GM21619 (cell line): ENCODE measurements around the gene OR8H2.
"Not testable (repeated sequence)": the region's sequence is repeated elsewhere in the genome, so short reads cannot be mapped to it uniquely, and the experiment has no call there.

ENCODE experiments used
- ATAC-seq: cut with Tn5 transposase; IDR thresholded peaks from one replicate; pipeline ENCODE4 v1.9.1; 2021; ENCODE audit not compliant: unreplicated experiment

The OR8H2 gene, protein sequence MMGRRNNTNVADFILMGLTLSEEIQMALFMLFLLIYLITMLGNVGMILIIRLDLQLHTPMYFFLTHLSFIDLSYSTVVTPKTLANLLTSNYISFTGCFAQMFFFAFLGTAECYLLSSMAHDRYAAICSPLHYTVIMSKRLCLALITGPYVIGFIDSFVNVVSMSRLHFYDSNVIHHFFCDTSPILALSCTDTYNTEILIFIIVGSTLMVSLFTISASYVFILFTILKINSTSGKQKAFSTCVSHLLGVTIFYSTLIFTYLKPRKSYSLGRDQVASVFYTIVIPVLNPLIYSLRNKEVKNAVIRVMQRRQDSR

DNA sequence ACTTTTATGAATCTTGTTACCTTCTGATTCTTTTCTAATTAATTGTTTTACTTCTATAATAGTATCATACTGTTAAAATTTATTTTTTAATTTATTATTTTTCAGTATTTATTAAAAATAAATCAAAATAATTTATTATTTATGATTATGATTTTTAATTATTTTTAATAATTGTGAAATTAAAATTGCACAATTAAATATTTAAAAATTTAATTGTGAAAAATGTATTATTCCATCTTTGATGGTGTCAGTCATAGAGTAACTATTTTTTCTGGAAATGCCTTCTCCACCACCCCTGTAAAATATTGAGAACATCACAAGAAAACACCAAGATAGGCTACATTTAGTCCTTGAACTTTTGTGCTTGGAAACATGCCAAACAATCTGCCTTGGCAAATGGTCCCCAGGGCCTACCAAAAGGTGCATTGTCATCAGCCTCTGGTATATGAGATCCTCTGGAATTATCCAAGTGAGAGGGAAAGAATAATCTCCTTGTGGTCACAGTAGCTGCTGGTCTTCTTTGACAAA, at the start of gene OR8H2:
Gene OR8H2, plus strand, starts transcription at position 478 of the 528 bp plus-strand sequence. CDS start 1,356 bp downstream, outside the sequence.
- no peak for ATAC-seq

DNA sequence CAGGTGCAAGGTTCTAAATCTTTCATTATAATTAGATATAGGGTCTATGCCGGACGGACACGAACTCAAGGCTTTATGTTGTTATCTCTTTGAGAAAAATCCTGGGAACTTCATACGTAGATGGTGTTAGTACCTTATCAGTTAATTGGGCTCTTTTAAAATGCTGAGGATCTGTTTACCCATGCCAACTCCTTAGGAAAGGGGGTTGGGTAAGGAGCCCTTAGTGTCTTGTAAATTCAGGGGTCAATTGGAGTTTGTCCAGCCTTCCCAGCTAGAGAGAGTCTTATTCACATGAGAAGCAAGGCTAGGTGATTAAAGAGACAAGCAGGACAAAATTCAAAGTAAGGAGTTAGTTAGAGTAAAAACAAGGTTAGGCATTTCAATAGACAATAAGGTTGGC, 47.1 kb upstream of the OR8H2 start:
- not testable (repeated sequence) for ATAC-seq

DNA sequence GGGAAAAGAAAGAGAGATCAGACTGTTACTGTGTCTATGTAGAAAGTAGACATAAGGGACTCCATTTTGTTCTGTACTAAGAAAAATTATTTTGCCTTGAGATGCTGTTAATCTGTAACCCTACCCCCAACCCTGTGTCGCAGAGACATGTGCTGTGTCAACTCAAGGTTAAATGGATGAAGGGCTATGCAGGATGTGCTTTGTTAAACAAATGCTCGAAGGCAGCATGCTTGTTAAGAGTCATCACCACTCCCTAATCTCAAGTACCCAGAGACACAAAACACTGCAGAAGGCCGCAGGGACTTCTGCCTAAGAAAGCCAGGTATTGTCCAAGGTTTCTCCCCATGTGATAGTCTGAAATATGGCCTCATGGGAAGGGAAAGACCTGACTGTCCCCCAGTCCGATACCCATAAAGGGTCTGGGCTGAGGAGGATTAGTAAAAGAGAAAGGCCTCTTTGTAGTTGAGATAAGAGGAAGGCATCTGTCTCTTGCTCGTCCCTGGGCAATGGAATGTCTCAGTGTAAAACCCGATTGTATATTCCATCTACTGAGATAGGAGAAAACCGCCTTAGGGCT, 45.7 kb upstream of the OR8H2 start:
- ATAC-seq, result not testable (repeated sequence)

DNA sequence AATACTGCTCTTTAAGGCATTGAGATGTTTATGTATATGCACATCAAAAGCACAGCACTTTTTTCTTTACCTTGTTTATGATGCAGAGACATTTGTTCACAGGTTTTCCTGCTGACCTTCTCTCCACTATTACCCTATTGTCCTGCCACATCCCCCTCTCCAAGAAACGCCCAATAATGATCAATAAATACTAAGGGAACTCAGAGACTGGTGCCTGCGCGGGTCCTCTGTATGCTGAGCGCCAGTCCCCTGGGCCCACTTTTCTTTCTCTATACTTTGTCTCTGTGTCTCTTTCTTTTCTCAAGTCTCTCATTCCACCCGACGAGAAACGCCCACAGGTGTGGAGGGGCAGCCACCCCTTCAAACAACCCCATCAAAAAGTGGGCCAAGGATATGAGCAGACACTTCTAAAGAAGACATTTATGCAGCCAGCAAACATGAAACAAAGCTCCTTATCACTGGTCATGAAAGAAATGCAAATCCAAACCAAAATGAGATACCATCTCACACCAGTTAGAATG, 45.2 kb upstream of the OR8H2 start:
- not testable (repeated sequence) for ATAC-seq

DNA sequence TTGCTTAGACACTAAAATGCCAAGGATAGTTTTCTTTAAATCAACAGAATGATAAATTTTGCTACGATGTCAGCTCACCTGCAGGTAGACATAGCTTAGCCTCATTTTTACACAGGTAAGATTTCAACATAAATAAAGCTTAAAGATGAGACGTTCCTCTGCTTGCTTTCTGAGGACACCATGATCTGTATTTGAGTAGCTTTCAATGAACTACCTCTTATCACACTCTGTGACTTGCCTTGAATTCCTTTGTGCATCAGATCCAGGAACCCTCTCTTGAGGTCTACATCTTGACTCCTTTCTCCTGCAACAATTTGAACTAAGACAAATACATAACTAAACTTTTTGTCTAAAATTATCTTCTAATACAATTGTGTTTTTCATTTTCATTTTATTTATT, 36.5 kb upstream of the OR8H2 start:
- no peak for ATAC-seq

DNA sequence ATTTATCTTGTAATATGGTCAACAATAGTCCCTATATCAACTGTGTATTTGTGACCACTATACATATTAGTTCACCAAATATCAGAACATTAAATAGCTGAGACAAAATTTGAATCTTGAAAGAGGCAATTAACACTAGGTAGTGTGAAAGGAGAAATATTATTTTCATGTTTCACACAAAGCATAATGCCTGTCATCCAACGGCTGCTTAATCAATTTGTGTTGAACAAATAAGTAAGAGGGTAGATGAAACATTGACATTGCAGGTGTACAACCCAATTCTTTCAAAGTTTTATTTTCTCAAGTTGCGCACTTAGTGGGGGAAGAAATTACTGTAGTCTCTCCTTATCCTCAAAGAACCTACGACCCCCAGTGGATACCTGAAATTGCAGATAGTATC, 13.8 kb upstream of the OR8H2 start:
- ATAC-seq, result no peak

DNA sequence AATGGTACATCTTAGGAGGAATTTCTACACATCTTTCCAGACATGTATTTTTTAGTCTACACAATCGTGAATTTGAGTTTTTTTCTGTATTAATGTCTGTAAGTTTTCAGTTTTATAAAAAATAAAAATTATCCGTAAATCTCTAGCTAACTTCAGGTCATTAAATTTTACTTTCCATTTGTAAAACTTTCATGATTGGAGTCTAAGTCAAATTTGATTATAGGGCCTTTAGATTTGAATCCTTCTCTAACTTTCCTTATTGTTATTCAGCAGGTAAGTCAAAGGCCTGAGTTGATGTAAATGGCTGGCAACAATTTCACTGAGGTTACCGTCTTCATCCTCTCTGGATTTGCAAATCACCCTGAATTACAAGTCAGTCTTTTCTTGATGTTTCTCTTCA, 10.5 kb upstream of the OR8H2 start, which contains the start of gene OR8I2:
Gene OR8I2, plus strand, starts transcription at position 301 of the 400 bp plus-strand sequence. Its CDS starts 0 bp downstream, at position 301.
- ATAC-seq, result no peak

DNA sequence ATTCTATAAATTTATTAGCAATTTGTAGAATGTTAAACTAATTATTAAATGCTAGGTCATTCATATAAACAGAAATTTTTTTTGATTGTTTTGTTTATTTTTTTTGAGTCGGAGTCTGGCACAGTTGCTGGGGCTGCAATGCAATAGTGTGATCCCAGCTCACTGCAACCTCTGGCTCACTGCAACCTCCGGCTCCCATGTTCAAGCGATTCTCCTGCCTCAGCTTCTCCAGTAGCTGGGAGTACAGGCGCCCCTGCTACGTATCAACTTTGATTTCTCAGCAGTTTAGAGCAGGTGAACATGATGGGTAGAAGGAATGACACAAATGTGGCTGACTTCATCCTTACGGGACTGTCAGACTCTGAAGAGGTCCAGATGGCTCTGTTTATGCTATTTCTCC, 18.6 kb downstream of the OR8H2 start, which contains the start of gene OR8H3:
Gene OR8H3, plus strand, starts transcription at position 301 of the 400 bp plus-strand sequence. Its CDS starts 0 bp downstream, at position 301.
- no peak for ATAC-seq

DNA sequence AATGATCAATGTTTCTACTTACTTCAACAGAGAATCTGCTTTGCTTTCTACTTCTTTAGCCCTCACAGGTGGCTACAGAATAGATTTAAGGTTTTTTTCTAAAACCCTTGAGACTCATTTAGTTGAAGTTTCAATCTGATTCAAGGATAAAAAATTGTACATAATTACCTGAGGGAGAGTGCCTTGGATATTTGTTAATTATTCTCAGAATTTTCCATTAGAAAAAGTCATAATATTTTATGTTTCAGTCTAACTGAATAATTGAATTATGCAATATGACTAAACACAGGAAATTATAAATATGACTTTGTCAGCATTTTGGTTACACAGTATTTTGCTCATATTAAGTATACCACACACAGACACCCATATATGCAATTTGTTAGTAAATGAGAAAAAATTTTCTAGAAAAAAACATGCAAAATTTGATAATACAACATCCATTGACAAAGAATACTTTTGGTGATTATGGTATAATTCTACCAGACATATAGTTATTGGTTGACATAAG, 36.7 kb downstream of the OR8H2 start, which contains the start of gene OR8J3:
Gene OR8J3, minus strand, starts transcription at position 51 of the 511 bp plus-strand sequence. CDS start 2,483 bp downstream, outside the sequence.
- no peak for ATAC-seq

DNA sequence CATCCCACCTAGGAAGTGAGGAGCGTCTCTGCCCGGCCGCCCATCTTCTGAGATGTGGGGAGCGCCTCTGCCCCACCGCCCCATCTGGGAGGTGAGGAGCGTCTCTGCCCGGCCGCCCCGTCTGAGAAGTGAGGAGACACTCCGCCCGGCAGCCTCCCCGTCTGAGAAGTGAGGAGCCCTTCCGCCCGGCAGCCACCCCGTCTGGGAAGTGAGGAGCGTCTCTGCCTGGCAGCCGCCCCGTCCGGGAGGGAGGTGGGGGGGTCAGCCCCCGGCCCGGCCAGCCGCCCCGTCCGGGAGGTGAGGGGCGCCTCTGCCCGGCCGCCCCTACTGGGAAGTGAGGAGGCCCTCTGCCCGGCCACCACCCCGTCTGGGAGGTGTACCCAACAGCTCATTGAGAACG, 40.2 kb downstream of the OR8H2 start:
- not testable (repeated sequence) for ATAC-seq

DNA sequence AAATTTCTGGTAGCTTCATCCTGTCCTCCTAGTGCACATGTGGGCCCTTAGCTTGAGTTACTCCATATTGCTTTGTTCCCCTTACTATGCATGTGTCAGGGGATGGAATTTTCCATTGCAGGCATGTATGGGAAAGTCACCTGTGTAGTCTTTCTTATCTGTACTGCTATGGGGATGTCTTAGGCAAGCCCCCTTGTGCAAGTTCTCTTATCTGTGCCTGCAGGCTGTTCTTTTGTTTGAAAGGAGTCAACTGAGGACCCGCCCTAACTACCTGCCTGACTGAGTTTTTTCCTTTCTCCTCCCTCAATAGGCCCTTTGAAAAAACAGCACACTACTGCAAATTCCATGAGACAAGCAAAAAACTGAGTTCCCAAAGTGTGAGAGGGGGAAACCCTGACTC, 47.9 kb downstream of the OR8H2 start:
- ATAC-seq, result no peak

DNA sequence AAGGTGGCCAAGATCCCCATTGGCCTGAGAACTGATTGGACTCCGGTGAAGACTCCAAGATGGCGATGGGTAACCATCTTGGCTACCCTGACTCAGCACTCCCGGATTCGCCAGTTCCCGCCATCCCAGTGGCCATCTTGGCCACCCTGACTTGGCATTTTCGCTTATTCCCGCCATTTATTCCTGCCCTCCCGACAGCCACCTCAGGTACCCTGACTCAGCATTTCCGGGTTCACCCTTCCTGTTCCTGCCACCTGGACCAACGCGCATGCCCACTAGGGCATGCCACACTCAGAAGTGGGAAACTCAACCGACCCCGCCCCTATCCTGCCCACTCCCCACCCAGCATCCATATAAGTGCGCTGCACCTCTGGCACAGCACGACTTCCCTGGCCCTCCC, 48.8 kb downstream of the OR8H2 start:
- no peak for ATAC-seq
